Activated T-helper 1 cell treated with anti-CD3 and anti-CD28 coated beads, Interleukin-12 subunit alpha, Interleukin-12 subunit beta, Interleukin-2, Interleukin-4 antibody, amounts not matched to agents 30 ng/mL and 10 ng/mL and 1 ng/mL, durations not matched to agents 14 hours and 24 hours and 36 hours (primary cell): ENCODE measurements around the gene VGLL2. TPM values are rescaled to one million over a fixed set of nuclear protein-coding genes. Genes with fewer than 3 reads are reported as not detected.

Experiments used
- DNase-seq: peaks from one replicate; pipeline ENCODE4 v3.0.0; 2021; ENCODE audit warnings: low spot score
- H3K27ac Mint-ChIP-seq: one replicate; pipeline ENCODE4 v1.8.0; 2021; ENCODE audit warnings: mild to moderate bottlenecking, mixed read lengths
- H3K27me3 Mint-ChIP-seq: one replicate; pipeline ENCODE4 v1.8.0; 2022; ENCODE audit warnings: mild to moderate bottlenecking, moderate library complexity, mixed read lengths; ENCODE audit not compliant: insufficient read depth
- H3K36me3 Mint-ChIP-seq: one replicate; pipeline ENCODE4 v1.8.0; 2021; ENCODE audit warnings: low read depth, mixed read lengths
- H3K4me1 Mint-ChIP-seq: one replicate; pipeline ENCODE4 v1.8.0; 2021; ENCODE audit warnings: low read depth, mixed read lengths
- H3K4me3 Mint-ChIP-seq: one replicate; pipeline ENCODE4 v1.8.0; 2021; ENCODE audit warnings: mild to moderate bottlenecking, moderate library complexity, mixed read lengths
- H3K9me3 Mint-ChIP-seq: one replicate; pipeline ENCODE4 v1.8.0; 2021; ENCODE audit warnings: mixed read lengths
- intact Hi-C: fragments of 100-400 bp; cut with micrococcal nuclease; formaldehyde crosslinking; loops from one replicate; pipeline ENCODE4 v1.15.1; 2024
- total RNA-seq: library from RNA; stranded (reverse); gene quantifications from 2 replicates; pipeline ENCODE4 v1.2.3, GENCODE V29; 2022

VGLL2 gene
- total RNA-seq, 1 donor from 2014 or later: not detected

DNA sequence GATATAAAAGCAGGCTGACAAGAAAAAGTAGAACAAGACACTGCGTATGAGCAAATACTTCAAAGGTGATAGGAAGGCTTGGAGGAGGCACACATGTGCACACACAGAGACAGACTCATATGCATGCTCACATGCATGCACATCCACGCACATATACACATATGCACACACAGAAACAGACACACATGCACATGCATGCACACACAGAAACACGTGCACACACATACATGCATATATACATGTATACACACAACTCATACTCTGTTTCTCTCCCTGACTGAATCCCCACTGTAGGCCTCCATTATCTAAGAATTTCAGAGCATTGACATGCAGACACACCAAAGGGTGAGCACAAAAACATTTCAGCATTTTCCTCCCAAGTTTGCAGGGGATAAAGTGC is 43.7 kb downstream of the VGLL2 start:
- peaks cover 4% of the 10 kb centered on the region for H3K27me3 Mint-ChIP-seq

DNA sequence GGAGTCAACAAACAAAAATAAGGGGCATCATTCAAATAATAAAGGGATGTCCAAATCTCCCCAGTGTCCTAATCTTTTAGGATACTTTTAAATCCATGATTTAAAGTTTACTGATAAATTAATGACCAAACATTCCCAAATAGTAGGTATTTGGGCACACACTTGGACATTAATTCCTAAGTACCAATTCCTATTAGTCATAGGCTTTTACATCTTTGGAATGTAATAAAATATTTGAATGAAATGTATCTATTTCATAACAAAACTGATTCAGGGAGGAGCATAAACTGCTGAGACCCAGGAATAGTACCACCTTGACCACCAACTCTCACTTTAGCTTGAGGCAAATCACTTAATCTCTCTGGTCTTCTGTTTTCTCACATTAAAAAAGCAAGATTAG is 44.3 kb downstream of the VGLL2 start:
- Mint-ChIP-seq H3K27ac (no peak overlapping the region), H3K36me3 (no peaks in the 10 kb centered on the region), H3K4me1 (no peaks in the 10 kb centered on the region), H3K27me3 (peaks cover 4% of the 10 kb centered on the region), H3K9me3 (no peaks in the 10 kb centered on the region), H3K4me3 (no peak overlapping the region)
- DNase-seq: no peak
- intact Hi-C loops: no loop called here

More for the DNA sequence above, 43.7 kb downstream of the VGLL2 start:
- Mint-ChIP-seq H3K4me1 (no peaks in the 10 kb centered on the region), H3K4me3 (no peak overlapping the region), H3K9me3 (no peaks in the 10 kb centered on the region), H3K27ac (no peak overlapping the region), H3K36me3 (no peaks in the 10 kb centered on the region)
- DNase-seq: no peak
- intact Hi-C loops: no loop called here

DNA sequence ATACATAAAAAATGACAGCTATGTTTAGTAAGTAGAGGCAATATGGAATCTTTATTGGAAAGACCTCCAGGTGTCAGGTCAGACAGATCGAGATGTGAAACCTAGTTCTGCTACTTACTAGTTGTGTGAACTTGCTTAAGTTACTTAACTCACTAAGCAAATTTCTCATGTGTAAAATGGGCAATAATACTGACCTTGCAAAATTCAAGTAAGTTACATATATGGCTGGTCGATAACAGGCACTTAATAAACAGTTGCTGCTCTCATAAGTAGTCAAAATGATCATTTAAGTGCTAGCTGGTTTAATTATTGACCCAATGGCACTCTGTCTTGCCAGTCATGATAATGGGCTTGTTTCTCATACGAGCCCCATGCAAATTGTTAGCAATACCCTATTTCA is 46.0 kb downstream of the VGLL2 start:
- Mint-ChIP-seq H3K9me3 (no peaks in the 10 kb centered on the region), H3K27ac (no peak overlapping the region), H3K4me1 (no peaks in the 10 kb centered on the region), H3K36me3 (no peaks in the 10 kb centered on the region), H3K4me3 (no peak overlapping the region), H3K27me3 (no peaks in the 10 kb centered on the region)
- no peak for DNase-seq
- intact Hi-C loops: no loop called here

DNA sequence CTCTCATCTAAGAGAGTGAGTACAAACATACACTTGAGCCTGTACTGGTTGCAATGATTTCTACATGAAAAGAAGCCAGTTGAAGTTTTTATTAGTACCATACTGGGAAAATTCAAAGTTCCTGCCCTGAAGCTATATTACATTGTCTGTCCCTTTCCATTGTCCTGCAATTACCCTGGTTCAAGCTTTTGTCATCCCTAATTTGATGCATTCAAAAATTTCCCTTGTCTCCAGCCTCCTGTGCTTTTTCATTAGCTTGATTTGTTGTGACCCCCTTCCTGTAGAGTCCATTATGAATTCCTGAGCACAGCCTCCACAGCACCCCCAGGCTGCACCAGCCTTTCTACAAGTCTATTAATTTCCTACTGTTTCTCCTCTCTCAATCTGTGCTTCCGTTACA is 46.4 kb downstream of the VGLL2 start:
- no peaks in the 10 kb centered on the region for H3K27me3 Mint-ChIP-seq
- DNase-seq: no peak
- no peak overlapping the region for H3K27ac Mint-ChIP-seq
- no peaks in the 10 kb centered on the region for H3K9me3 Mint-ChIP-seq
- H3K4me1 Mint-ChIP-seq: no peaks in the 10 kb centered on the region
- H3K36me3 Mint-ChIP-seq: no peaks in the 10 kb centered on the region
- no peak overlapping the region for H3K4me3 Mint-ChIP-seq
- intact Hi-C loops: no loop called here

DNA sequence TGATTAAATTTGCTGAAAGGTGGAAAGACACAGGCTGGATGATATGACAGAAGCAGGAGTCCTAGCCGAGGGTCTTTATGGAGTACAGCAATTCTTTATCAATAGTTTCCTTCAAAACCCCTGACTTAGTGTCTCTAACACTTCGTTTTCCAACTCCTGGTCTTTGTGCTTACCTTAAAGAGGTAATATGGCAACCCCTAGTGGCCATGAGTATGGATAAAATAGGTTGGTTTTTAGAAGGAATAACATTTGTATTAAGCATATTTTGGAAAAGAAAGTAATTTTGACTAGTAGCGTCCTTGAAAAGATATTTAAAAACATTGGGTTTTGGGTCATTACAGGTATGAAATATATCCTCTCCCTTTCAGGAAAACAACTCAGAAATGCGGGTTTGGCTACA is 51.9 kb downstream of the VGLL2 start:
- Mint-ChIP-seq H3K36me3 (no peaks in the 10 kb centered on the region), H3K4me3 (no peak overlapping the region), H3K27me3 (peaks cover 3% of the 10 kb centered on the region), H3K9me3 (no peaks in the 10 kb centered on the region), H3K4me1 (no peaks in the 10 kb centered on the region), H3K27ac (no peak overlapping the region)
- DNase-seq: no peak
- intact Hi-C loops: no loop called here

Other genes starting within 250 kb of the VGLL2 start
- gene ROS1, start 160.4 kb downstream of the VGLL2 start, total RNA-seq: not detected in 2 replicates
- 3.9 and 4.5 TPM in 2 replicates for gene DCBLD1, start 217.1 kb downstream of the VGLL2 start, total RNA-seq